Nephron progenitor cell (in vitro differentiated cells): ENCODE results near the gene ERH.

ENCODE experiments used
- DNase-seq: peaks from one replicate; pipeline ENCODE4 v3.0.0; 2021
- H3K27ac Mint-ChIP-seq: 2 replicates; pipeline ENCODE4 v1.8.0; 2021; ENCODE audit warnings: mild to moderate bottlenecking, moderate library complexity, mixed read lengths
- H3K27me3 Mint-ChIP-seq: 2 replicates; pipeline ENCODE4 v1.8.0; 2021; ENCODE audit warnings: mild to moderate bottlenecking, low read depth, mixed read lengths; ENCODE audit not compliant: poor library complexity
- H3K36me3 Mint-ChIP-seq: 2 replicates; pipeline ENCODE4 v1.8.0; 2021; ENCODE audit warnings: low read depth, mixed read lengths
- H3K4me1 Mint-ChIP-seq: 2 replicates; pipeline ENCODE4 v1.8.0; 2021; ENCODE audit warnings: mixed read lengths
- H3K4me3 Mint-ChIP-seq: 2 replicates; pipeline ENCODE4 v1.8.0; 2021; ENCODE audit warnings: mild to moderate bottlenecking, moderate library complexity, mixed read lengths
- H3K9me3 Mint-ChIP-seq: 2 replicates; pipeline ENCODE4 v1.8.0; 2021; ENCODE audit warnings: mild to moderate bottlenecking, moderate library complexity, mixed read lengths
- CTCF ChIP-seq: fragments of 200-600 bp; sonication (generic); IDR thresholded peaks from 2 replicates; pipeline ENCODE4 v1.5.0; 2021; ENCODE audit warnings: antibody characterized with exemption

The ERH gene

DNA sequence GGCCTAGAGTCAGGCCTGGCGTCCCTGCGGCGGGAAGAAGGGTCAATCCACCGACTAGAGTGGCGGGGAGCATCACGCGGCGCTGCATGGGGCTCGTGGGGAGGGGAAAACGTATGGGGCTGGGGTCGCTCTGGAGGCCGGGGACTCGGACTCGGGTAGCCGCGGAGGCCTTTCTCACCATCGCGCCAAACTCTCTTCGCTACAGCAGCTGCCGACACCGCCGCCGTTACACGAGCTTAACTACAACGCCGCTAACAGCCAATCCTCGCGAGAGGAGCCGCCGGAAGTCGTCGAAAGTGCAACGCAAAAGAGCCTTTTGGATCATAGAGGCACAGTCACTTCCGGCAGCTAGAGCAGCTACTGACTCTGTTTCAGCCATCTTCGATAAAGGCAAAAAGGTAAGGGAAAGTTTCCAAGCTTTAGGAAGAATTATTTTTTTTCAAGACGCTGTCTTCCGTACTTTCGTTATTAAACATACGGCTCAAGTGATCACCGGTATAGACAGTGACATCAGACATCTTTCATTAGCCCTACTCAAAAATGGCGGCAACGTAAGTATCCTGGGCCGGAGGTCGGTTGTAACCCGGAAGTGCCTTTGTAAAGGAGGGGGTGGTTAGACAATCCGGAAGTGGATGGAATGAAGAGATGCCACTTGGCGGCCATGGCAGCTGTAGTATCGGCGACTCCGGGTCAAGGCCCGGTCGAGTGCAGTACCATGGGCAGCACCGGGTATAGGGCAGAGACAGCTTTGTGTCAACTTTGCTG, at the start of gene ERH, which contains the start of gene SLC39A9:
TSS of gene ERH (minus strand) at position 247 of the 765 bp plus-strand sequence. CDS start at position 181, 66 bp downstream.
TSS of gene SLC39A9 (plus strand) at position 640 of the 765 bp plus-strand sequence. CDS start 678 bp downstream, outside the sequence.
- Mint-ChIP-seq H3K36me3 (peaks cover 47% of the 10 kb centered on the region), H3K4me3 (peak within 1 kb of the TSS; percentile 95), H3K27ac (peak within 1 kb of the TSS; percentile 100), H3K4me1 (peaks cover 56% of the 10 kb centered on the region), H3K27me3 (no peaks in the 10 kb centered on the region), H3K9me3 (no peaks in the 10 kb centered on the region)
- DNase-seq = peak; percentile 92
- TF ChIP-seq CTCF = no peak

GRCh38 chr14:69443296-69443805, 45.3 kb upstream of the ERH start:
- H3K36me3 Mint-ChIP-seq = peaks cover 65% of the 10 kb centered on the region
- H3K4me3 Mint-ChIP-seq = no peak overlapping the region
- peaks cover 15% of the 10 kb centered on the region for H3K4me1 Mint-ChIP-seq

GRCh38 chr14:69441948-69442347, 43.8 kb upstream of the ERH start:
- TF ChIP-seq CTCF = no peak
- no peaks in the 10 kb centered on the region for H3K27me3 Mint-ChIP-seq
- no peaks in the 10 kb centered on the region for H3K9me3 Mint-ChIP-seq
- no peak for DNase-seq
- H3K4me3 Mint-ChIP-seq = no peak overlapping the region
- H3K27ac Mint-ChIP-seq = peak overlapping the region; percentile 21
- H3K36me3 Mint-ChIP-seq = peaks cover 58% of the 10 kb centered on the region
- peaks cover 15% of the 10 kb centered on the region for H3K4me1 Mint-ChIP-seq

More at GRCh38 chr14:69443296-69443805, 45.3 kb upstream of the ERH start:
- Mint-ChIP-seq H3K27ac (no peak overlapping the region), H3K27me3 (no peaks in the 10 kb centered on the region), H3K9me3 (no peaks in the 10 kb centered on the region)
- DNase-seq = no peak
- no peak for TF ChIP-seq CTCF

DNA sequence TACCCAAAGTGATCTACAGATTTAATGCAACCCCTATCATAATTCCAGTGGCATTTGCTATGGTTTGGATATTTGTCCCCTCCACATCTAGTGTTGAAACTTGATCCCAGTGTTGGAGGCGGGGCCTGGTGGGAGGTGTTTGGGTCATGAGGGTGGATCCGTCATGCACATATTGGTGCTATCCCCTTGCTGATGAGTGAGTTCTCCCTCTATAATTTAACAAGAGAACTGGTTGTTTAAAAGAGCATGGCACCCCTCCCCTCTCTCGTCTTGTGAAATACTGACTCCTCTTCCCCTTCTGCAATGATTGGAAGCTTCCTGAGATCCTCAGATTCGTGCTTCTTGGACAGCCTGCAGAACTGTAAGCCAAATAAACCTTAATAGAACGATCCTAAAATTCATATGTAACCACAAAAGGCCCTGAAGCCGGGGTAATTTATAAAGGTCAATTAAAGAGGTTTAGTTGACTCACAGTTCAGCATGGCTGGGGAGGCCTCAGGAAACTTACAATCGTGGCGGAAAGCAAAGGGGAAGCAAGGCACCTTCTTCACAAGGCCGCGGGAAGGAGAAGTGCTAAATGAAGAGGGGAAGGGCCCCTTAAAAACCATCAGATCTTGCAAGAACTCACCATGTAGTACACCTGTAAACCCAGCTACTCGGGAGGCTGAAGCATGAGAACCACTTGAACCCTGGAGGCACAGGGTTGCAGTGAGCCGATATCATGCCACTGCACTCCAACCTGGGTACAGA, 41.6 kb upstream of the ERH start:
- H3K27ac Mint-ChIP-seq = no peak overlapping the region
- H3K4me3 Mint-ChIP-seq = no peak overlapping the region
- peaks cover 47% of the 10 kb centered on the region for H3K36me3 Mint-ChIP-seq
- peak; percentile 19 for DNase-seq
- TF ChIP-seq CTCF = no peak
- H3K9me3 Mint-ChIP-seq = peaks cover 2% of the 10 kb centered on the region
- H3K27me3 Mint-ChIP-seq = no peaks in the 10 kb centered on the region
- H3K4me1 Mint-ChIP-seq = peaks cover 15% of the 10 kb centered on the region

- DNase-seq = no peak
- peaks cover 60% of the 10 kb centered on the region for H3K36me3 Mint-ChIP-seq
- H3K4me1 Mint-ChIP-seq = no peaks in the 10 kb centered on the region
- H3K27me3 Mint-ChIP-seq = no peaks in the 10 kb centered on the region
- H3K9me3 Mint-ChIP-seq = peaks cover 29% of the 10 kb centered on the region
- no peak overlapping the region for H3K4me3 Mint-ChIP-seq
- no peak for TF ChIP-seq CTCF
- H3K27ac Mint-ChIP-seq = no peak overlapping the region
Measured at GRCh38 chr14:69432364-69432763, 34.3 kb upstream of the ERH start.
